Endodermal cell (in vitro differentiated cells): Measurements from ENCODE around the gene CTNND2. TPM values are rescaled to one million over a fixed set of nuclear protein-coding genes. Genes with fewer than 3 reads are reported as not detected.
"Not testable (repeated sequence)": the region's sequence is repeated elsewhere in the genome, so short reads cannot be mapped to it uniquely, and the experiment has no call there.

Experiments used
- DNase-seq: peaks from one replicate; pipeline ENCODE4 v3.0.0-alpha.2; 2017
- H3K27ac ChIP-seq: 2 replicates; pipeline ENCODE4 v1.5.1; 2013; ENCODE audit warnings: mild to moderate bottlenecking, low read depth, low read length, moderate library complexity
- H3K27me3 ChIP-seq: 2 replicates; pipeline ENCODE4 v1.6.1; 2013; ENCODE audit warnings: mild to moderate bottlenecking, low read length, moderate library complexity; ENCODE audit not compliant: insufficient read depth, control insufficient read depth, poor library complexity, severe bottlenecking
- H3K36me3 ChIP-seq: 2 replicates; pipeline ENCODE4 v1.7.0; 2013; ENCODE audit warnings: mild to moderate bottlenecking, low read length, moderate library complexity; ENCODE audit not compliant: control insufficient read depth, insufficient read depth
- H3K4me1 ChIP-seq: one replicate; pipeline ENCODE4 v1.7.0; 2013; ENCODE audit warnings: low read length; ENCODE audit not compliant: control insufficient read depth, insufficient read depth
- H3K4me3 ChIP-seq: 2 replicates; pipeline ENCODE4 v1.5.1; 2013; ENCODE audit warnings: mild to moderate bottlenecking, low read length, moderate library complexity
- H3K9ac ChIP-seq: 2 replicates; pipeline ENCODE4 v1.6.1; 2013; ENCODE audit warnings: mild to moderate bottlenecking, low read length, moderate library complexity; ENCODE audit not compliant: poor library complexity, severe bottlenecking; ENCODE audit errors: extremely low read depth
- H3K9me3 ChIP-seq: 2 replicates; pipeline ENCODE4 v1.6.1; 2013; ENCODE audit warnings: mild to moderate bottlenecking, low read length, moderate library complexity; ENCODE audit not compliant: control insufficient read depth
- H3K27ac Mint-ChIP-seq: 2 replicates; pipeline ENCODE4 v1.8.0; 2020; ENCODE audit warnings: mixed read lengths
- H3K27me3 Mint-ChIP-seq: 2 replicates; pipeline ENCODE4 v1.8.0; 2021; ENCODE audit warnings: mild to moderate bottlenecking, mixed read lengths; ENCODE audit not compliant: insufficient read depth
- H3K36me3 Mint-ChIP-seq: 2 replicates; pipeline ENCODE4 v1.8.0; 2020; ENCODE audit warnings: low read depth, mixed read lengths
- H3K4me1 Mint-ChIP-seq: 2 replicates; pipeline ENCODE4 v1.8.0; 2020; ENCODE audit warnings: mixed read lengths
- H3K4me3 Mint-ChIP-seq: 2 replicates; pipeline ENCODE4 v1.8.0; 2020; ENCODE audit warnings: mild to moderate bottlenecking, moderate library complexity, mixed read lengths
- H3K9me3 Mint-ChIP-seq: 2 replicates; pipeline ENCODE4 v1.8.0; 2020; ENCODE audit warnings: mild to moderate bottlenecking, mixed read lengths
- CTCF ChIP-seq: fragments of 200-600 bp; sonication (generic); conservative IDR thresholded peaks from 2 replicates; pipeline ENCODE4 v1.5.0; 2021; ENCODE audit warnings: antibody characterized with exemption, mild to moderate bottlenecking
- WGBS, 2 experiments: methylation state at CpG; one replicate each; pipeline versions ENCODE4 v1.1.5 to v1.1.7; 2013; ENCODE audit warnings: missing lambda C conversion rate in 2 of 2, mixed read lengths in 1 of 2; ENCODE audit not compliant: insufficient coverage in 1 of 2, insufficient read length in 1 of 2; 5-methylcytosine and 5-hydroxymethylcytosine counted together
- total RNA-seq, 2 donors: library from RNA; stranded (reverse); fragmentation: NEBNext Ultra II Directional in 1 of 2; extraction: Animal tissue kit (Norgen Biotek cat#: 25700) in 1 of 2; gene quantifications; 2 replicates in 1 of 2; 3 replicates in 1 of 2; pipeline ENCODE4 v1.2.1, GENCODE V29; 2021

Gene CTNND2
- total RNA-seq, 2 donors from 2014 or later: 6.5 to 10.3 TPM

GRCh38 chr5:11319836-11320580 lies 584.2 kb downstream of the CTNND2 start:
- no peak for TF ChIP-seq CTCF
- H3K9me3 Mint-ChIP-seq: no peaks in the 10 kb centered on the region
- H3K36me3 Mint-ChIP-seq: no peaks in the 10 kb centered on the region
- no peaks in the 10 kb centered on the region for H3K4me1 ChIP-seq
- H3K4me1 Mint-ChIP-seq: no peaks in the 10 kb centered on the region
- H3K27me3 Mint-ChIP-seq: no peaks in the 10 kb centered on the region
- no peak overlapping the region for H3K4me3 ChIP-seq
- no peak for DNase-seq
- H3K36me3 ChIP-seq: no peaks in the 10 kb centered on the region
- H3K4me3 Mint-ChIP-seq: no peak overlapping the region
- no peaks in the 10 kb centered on the region for H3K9me3 ChIP-seq
- H3K27ac ChIP-seq: no peak overlapping the region
- no peak overlapping the region for H3K27ac Mint-ChIP-seq
- H3K9ac ChIP-seq: no peak overlapping the region
- no peaks in the 10 kb centered on the region for H3K27me3 ChIP-seq
- 87 to 97% methylated on average over 3 to 7 of the region's 7 CpGs for WGBS, 2 experiments

GRCh38 chr5:11313694-11314093 lies 590.6 kb downstream of the CTNND2 start:
- H3K9me3 ChIP-seq, H3K27ac Mint-ChIP-seq, H3K27ac ChIP-seq, H3K36me3 ChIP-seq, H3K36me3 Mint-ChIP-seq, H3K27me3 Mint-ChIP-seq, H3K4me3 ChIP-seq, H3K9me3 Mint-ChIP-seq, H3K9ac ChIP-seq, DNase-seq, H3K4me1 Mint-ChIP-seq, H3K27me3 ChIP-seq, H3K4me3 Mint-ChIP-seq, H3K4me1 ChIP-seq: not testable (repeated sequence)
- WGBS, 2 experiments: 91 to 100% methylated on average over 5 to 7 of the region's 7 CpGs

- no peak for DNase-seq
- Mint-ChIP-seq H3K27me3 (no peaks in the 10 kb centered on the region), H3K4me3 (no peak overlapping the region), H3K4me1 (no peaks in the 10 kb centered on the region), H3K36me3 (no peaks in the 10 kb centered on the region), H3K27ac (no peak overlapping the region), H3K9me3 (no peaks in the 10 kb centered on the region)
- Histone ChIP-seq H3K4me3 (no peak overlapping the region), H3K36me3 (no peaks in the 10 kb centered on the region), H3K9me3 (no peaks in the 10 kb centered on the region), H3K4me1 (no peaks in the 10 kb centered on the region), H3K27me3 (no peaks in the 10 kb centered on the region), H3K9ac (no peak overlapping the region), H3K27ac (no peak overlapping the region)
- TF ChIP-seq CTCF: no peak
- 75 to 100% methylated on average over 1 to 3 of the region's 3 CpGs for WGBS, 2 experiments
Measured at GRCh38 chr5:11311731-11312130, 592.5 kb downstream of the CTNND2 start.

GRCh38 chr5:11311272-11311671 lies 593.0 kb downstream of the CTNND2 start:
- H3K27me3 Mint-ChIP-seq: no peaks in the 10 kb centered on the region
- no peak overlapping the region for H3K27ac ChIP-seq
- H3K4me1 ChIP-seq: no peaks in the 10 kb centered on the region
- H3K36me3 Mint-ChIP-seq: no peaks in the 10 kb centered on the region
- H3K9me3 Mint-ChIP-seq: no peaks in the 10 kb centered on the region
- H3K36me3 ChIP-seq: no peaks in the 10 kb centered on the region
- TF ChIP-seq CTCF: no peak
- no peak overlapping the region for H3K9ac ChIP-seq
- DNase-seq: no peak
- H3K9me3 ChIP-seq: no peaks in the 10 kb centered on the region
- no peak overlapping the region for H3K27ac Mint-ChIP-seq
- H3K4me1 Mint-ChIP-seq: no peaks in the 10 kb centered on the region
- 80 to 82% methylated on average over 1 of the region's 1 CpG for WGBS, 2 experiments
- H3K4me3 Mint-ChIP-seq: no peak overlapping the region
- no peak overlapping the region for H3K4me3 ChIP-seq
- no peaks in the 10 kb centered on the region for H3K27me3 ChIP-seq
